IMR-90 (cell line): ENCODE data around the gene NANOG. TPM values are rescaled to one million over a fixed set of nuclear protein-coding genes. Genes with fewer than 3 reads are reported as not detected.

ENCODE experiments used
- ATAC-seq: fragments of 200-7000 bp; cut with Tn5 transposase; 2 replicates; pipeline ENCODE4 v1.9.1; 2020; ENCODE audit warnings: low read depth, mild to moderate bottlenecking, moderate library complexity
- BruUV-seq: library from RNA; stranded (reverse); fragments of 400-500 nt; replicated peaks from 2 replicates; lab custom pipeline; 2021; lab: Mats Ljungman, UMichigan
- CTCF ChIA-PET: fragments of 300-600 bp; formaldehyde crosslinking; extraction: SDS; loops from one replicate; lab custom pipeline; 2021; ENCODE audit warnings: antibody characterized with exemption; lab: Yijun Ruan, JAX
- POLR2A ChIA-PET: fragments of 300-600 bp; sonication (Branson Sonifier 250); formaldehyde crosslinking; loops from one replicate; lab custom pipeline; 2022; ENCODE audit warnings: antibody characterized with exemption; ENCODE audit not compliant: unreplicated experiment; lab: Charles Lee
- DNase-seq: peaks from one replicate; pipeline ENCODE4 v3.0.0; 2013
- H2AFZ ChIP-seq: replicated peaks from 2 replicates; pipeline ENCODE3; 2013; ENCODE audit warnings: low read length, mild to moderate bottlenecking; ENCODE audit not compliant: poor library complexity
- H2AK5ac ChIP-seq: 2 replicates; pipeline ENCODE4 v1.6.1; 2013; ENCODE audit warnings: low read depth, low read length, inconsistent platforms
- H2AK9ac ChIP-seq: replicated peaks from 2 replicates; pipeline ENCODE3; 2013; ENCODE audit warnings: mild to moderate bottlenecking, low read depth, low read length, moderate library complexity; ENCODE audit not compliant: poor library complexity
- H2BK120ac ChIP-seq: 2 replicates; pipeline ENCODE4 v1.6.1; 2013; ENCODE audit warnings: low read depth, low read length, inconsistent platforms
- H2BK15ac ChIP-seq: 3 replicates; pipeline ENCODE4 v1.6.1; 2013; ENCODE audit warnings: low read depth, low read length, inconsistent platforms
- H2BK20ac ChIP-seq: 2 replicates; pipeline ENCODE4 v1.6.1; 2013; ENCODE audit warnings: low read depth, mild to moderate bottlenecking, inconsistent platforms, low read length, moderate library complexity
- H2BK5ac ChIP-seq: 2 replicates; pipeline ENCODE4 v1.6.1; 2013; ENCODE audit warnings: mild to moderate bottlenecking, low read depth, low read length, inconsistent platforms; ENCODE audit not compliant: poor library complexity, severe bottlenecking
- H3K14ac ChIP-seq: replicated peaks from 2 replicates; pipeline ENCODE4 v1.6.1; 2013; ENCODE audit warnings: low read depth, low read length, inconsistent platforms
- H3K18ac ChIP-seq: 2 replicates; pipeline ENCODE4 v1.6.1; 2013; ENCODE audit warnings: low read depth, low read length, control low read depth
- H3K23ac ChIP-seq: 2 replicates; pipeline ENCODE4 v1.6.1; 2013; ENCODE audit warnings: low read depth, low read length, inconsistent platforms
- H3K27ac ChIP-seq: 2 replicates; pipeline ENCODE4 v1.5.1; 2013; ENCODE audit warnings: mild to moderate bottlenecking, control low read depth, low read length; ENCODE audit not compliant: insufficient read depth
- H3K27me3 ChIP-seq: 2 replicates; pipeline ENCODE4 v1.6.1; 2013; ENCODE audit warnings: low read length; ENCODE audit not compliant: control insufficient read depth, insufficient read depth
- H3K36me3 ChIP-seq: 2 replicates; pipeline ENCODE4 v1.6.1; 2013; ENCODE audit warnings: low read length, mixed read lengths; ENCODE audit not compliant: control insufficient read depth, insufficient read depth
- H3K4ac ChIP-seq: 2 replicates; pipeline ENCODE4 v1.6.1; 2013; ENCODE audit warnings: low read depth, low read length, inconsistent platforms
- H3K4me1 ChIP-seq: 2 replicates; pipeline ENCODE4 v1.6.1; 2013; ENCODE audit warnings: low read length, mixed read lengths; ENCODE audit not compliant: control insufficient read depth, insufficient read depth
- H3K4me2 ChIP-seq: 2 replicates; pipeline ENCODE4 v1.6.1; 2013; ENCODE audit warnings: low read depth, mild to moderate bottlenecking, control low read depth, low read length, moderate library complexity
- H3K4me3 ChIP-seq: 2 replicates; pipeline ENCODE4 v1.5.1; 2013; ENCODE audit warnings: low read depth, mild to moderate bottlenecking, control low read depth, low read length, moderate library complexity; ENCODE audit not compliant: insufficient read depth
- H3K56ac ChIP-seq: 2 replicates; pipeline ENCODE4 v1.6.1; 2013; ENCODE audit warnings: low read length, inconsistent platforms; ENCODE audit not compliant: insufficient read depth; ENCODE audit errors: extremely low read depth
- H3K79me1 ChIP-seq, 2 experiments: 2 replicates each; pipeline ENCODE4 v1.6.1; 2013; ENCODE audit warnings: low read length in 2 of 2, inconsistent platforms in 1 of 2, low read depth in 1 of 2
- H3K9ac ChIP-seq: 2 replicates; pipeline ENCODE4 v1.6.1; 2013; ENCODE audit warnings: low read depth, low read length, control low read depth
- H3K9me1 ChIP-seq: 2 replicates; pipeline ENCODE4 v1.6.1; 2013; ENCODE audit warnings: low read length, inconsistent platforms; ENCODE audit not compliant: insufficient read depth
- H3K9me3 ChIP-seq: 2 replicates; pipeline ENCODE4 v1.6.1; 2013; ENCODE audit warnings: low read length; ENCODE audit not compliant: control insufficient read depth, insufficient read depth
- H4K20me1 ChIP-seq: 2 replicates; pipeline ENCODE4 v1.6.1; 2013; ENCODE audit warnings: low read length, inconsistent platforms; ENCODE audit not compliant: insufficient read depth
- H4K5ac ChIP-seq: 2 replicates; pipeline ENCODE4 v1.6.1; 2013; ENCODE audit warnings: mild to moderate bottlenecking, low read depth, low read length, control low read depth
- H4K8ac ChIP-seq, 2 experiments: 2 replicates each; pipeline ENCODE4 v1.6.1; 2013; ENCODE audit warnings: low read depth in 2 of 2, low read length in 2 of 2, control low read depth in 1 of 2, inconsistent platforms in 1 of 2
- H4K91ac ChIP-seq: 2 replicates; pipeline ENCODE4 v1.6.1; 2013; ENCODE audit warnings: low read depth, low read length, inconsistent platforms; ENCODE audit not compliant: insufficient read depth
- BHLHE40 ChIP-seq: fragments of 150-350 bp; IDR thresholded peaks from 2 replicates; pipeline ENCODE4 v1.6.1; 2016; ENCODE audit warnings: mild to moderate bottlenecking, low read depth, low read length
- CEBPB ChIP-seq: IDR thresholded peaks from 2 replicates; pipeline ENCODE4 v1.6.1; 2012; ENCODE audit warnings: low read depth, low read length, improper control_type of control experiment
- CHD1 ChIP-seq: IDR thresholded peaks from 2 replicates; pipeline ENCODE4 v1.6.1; 2012; ENCODE audit warnings: low read depth, low read length, improper control_type of control experiment
- CTCF ChIP-seq: conservative IDR thresholded peaks from 2 replicates; pipeline ENCODE4 v1.5.1; 2012; ENCODE audit warnings: mild to moderate bottlenecking, low read depth, low read length, improper control_type of control experiment
- ELK1 ChIP-seq: fragments of 150-350 bp; IDR thresholded peaks from 2 replicates; pipeline ENCODE4 v1.6.1; 2016; ENCODE audit warnings: low read depth, mild to moderate bottlenecking, low read length, moderate library complexity, borderline replicate concordance
- FOS ChIP-seq: fragments of 150-350 bp; IDR thresholded peaks from 2 replicates; pipeline ENCODE4 v1.6.1; 2016; ENCODE audit warnings: low read depth, low read length
- MAFK ChIP-seq: IDR thresholded peaks from 2 replicates; pipeline ENCODE4 v1.6.1; 2012; ENCODE audit warnings: low read depth, low read length, improper control_type of control experiment
- MAZ ChIP-seq: IDR thresholded peaks from 2 replicates; pipeline ENCODE4 v1.6.1; 2012; ENCODE audit warnings: low read depth, mild to moderate bottlenecking, low read length, improper control_type of control experiment, moderate library complexity, borderline replicate concordance
- MXI1 ChIP-seq: IDR thresholded peaks from 2 replicates; pipeline ENCODE4 v1.6.1; 2012; ENCODE audit warnings: low read depth, mild to moderate bottlenecking, low read length, moderate library complexity, borderline replicate concordance
- NFE2L2 ChIP-seq: fragments of 150-350 bp; IDR thresholded peaks from 2 replicates; pipeline ENCODE4 v1.6.1; 2016; ENCODE audit warnings: low read depth, mild to moderate bottlenecking, low read length
- POLR2A ChIP-seq: IDR thresholded peaks from 2 replicates; pipeline ENCODE4 v1.6.1; 2012; ENCODE audit warnings: mild to moderate bottlenecking, low read depth, low read length
- RAD21 ChIP-seq: IDR thresholded peaks from 2 replicates; pipeline ENCODE4 v1.6.1; 2012; ENCODE audit warnings: low read length, improper control_type of control experiment
- RCOR1 ChIP-seq: IDR thresholded peaks from 2 replicates; pipeline ENCODE4 v1.6.1; 2012; ENCODE audit warnings: mild to moderate bottlenecking, low read length, improper control_type of control experiment; ENCODE audit not compliant: insufficient replicate concordance
- RFX5 ChIP-seq: IDR thresholded peaks from 2 replicates; pipeline ENCODE4 v1.8.0; 2012; ENCODE audit warnings: low read depth, mild to moderate bottlenecking, low read length, moderate library complexity
- SMC3 ChIP-seq: fragments of 150-350 bp; IDR thresholded peaks from 2 replicates; pipeline ENCODE4 v1.6.1; 2016; ENCODE audit warnings: low read depth, mild to moderate bottlenecking, antibody characterized with exemption, low read length, moderate library complexity
- USF2 ChIP-seq: fragments of 150-350 bp; IDR thresholded peaks from 2 replicates; pipeline ENCODE4 v1.6.1; 2017; ENCODE audit warnings: mild to moderate bottlenecking, antibody characterized with exemption, low read length, low read depth
- WGBS, 2 experiments: methylation state at CpG; one replicate each; pipeline versions ENCODE4 v1.1.5 to v1.1.7; 2013; ENCODE audit warnings: missing lambda C conversion rate in 2 of 2; ENCODE audit not compliant: insufficient read length in 1 of 2; ENCODE audit errors: extremely low coverage in 2 of 2; 5-methylcytosine and 5-hydroxymethylcytosine counted together
- dilution Hi-C: fragments of 300-500 bp; cut with HindIII; formaldehyde crosslinking; loops from one replicate; pipeline ENCODE4 v1.14.3; 2018; ENCODE audit warnings: low sequenced_read_pairs; ENCODE audit not compliant: unreplicated experiment
- in situ Hi-C: fragments of 300-500 bp; cut with MboI; formaldehyde crosslinking; loops from 3 replicates; pipeline ENCODE4 v1.14.3; 2019; ENCODE audit warnings: low sequenced_read_pairs, inconsistent platforms, mixed read lengths
- intact Hi-C: fragments of 100-400 bp; cut with micrococcal nuclease; formaldehyde crosslinking; loops from 2 replicates; pipeline ENCODE4 v1.10.0; 2022
- polyA plus RNA-seq, 3 experiments: library from polyadenylated mRNA; depleted of rRNA; stranded (reverse); fragments of >200 nt; gene quantifications; 2 replicates each; pipeline ENCODE4 v1.2.3, GENCODE V29; 2012; ENCODE audit warnings: low replicate concordance in 1 of 3
- total RNA-seq: library from RNA; depleted of rRNA; stranded (reverse); fragments of >200 nt; gene quantifications from 2 replicates; pipeline ENCODE4 v1.2.3, GENCODE V29; 2012

Gene NANOG
- total and polyA plus RNA-seq, 2 of the 4 experiments (the other 2 are of a cell fraction), result not detected

GRCh38 chr12:7793211-7793610, 4.0 kb downstream of the NANOG start:
- no peaks in the 10 kb centered on the region for H3K4me1 ChIP-seq
- TF ChIP-seq POLR2A (no peak), CEBPB (no peak), USF2 (no peak), CHD1 (no peak), BHLHE40 (no peak), ELK1 (no peak), RAD21 (no peak), NFE2L2 (no peak), MXI1 (no peak), MAFK (no peak), MAZ (no peak), SMC3 (no peak), RCOR1 (no peak), RFX5 (no peak), FOS (no peak), CTCF (no peak)
- ChIA-PET CTCF (no interaction called here), POLR2A (no interaction called here)
- H3K9me1 ChIP-seq, result no peaks in the 10 kb centered on the region
- no peak overlapping the region for H3K27ac ChIP-seq
- no peak overlapping the region for H3K18ac ChIP-seq
- no peaks in the 10 kb centered on the region for H4K20me1 ChIP-seq
- no peak overlapping the region for H2AFZ ChIP-seq
- H3K36me3 ChIP-seq, result no peaks in the 10 kb centered on the region
- H3K27me3 ChIP-seq, result peaks cover 3% of the 10 kb centered on the region
- H2AK9ac ChIP-seq, result no peak overlapping the region
- in situ Hi-C loops, result no loop called here
- dilution Hi-C loops, result no loop called here
- no peak overlapping the region for H3K4me3 ChIP-seq
- H4K5ac ChIP-seq, result no peak overlapping the region
- no peak overlapping the region for H4K91ac ChIP-seq
- H2BK5ac ChIP-seq, result no peak overlapping the region
- no peaks in the 10 kb centered on the region for H3K9me3 ChIP-seq
- no CpG with 5 or more reads among the region's 3 CpGs for WGBS, 2 experiments
- DNase-seq (no peak), ATAC-seq (no peak)
- H2BK120ac ChIP-seq, result no peak overlapping the region
- no peak overlapping the region for H3K9ac ChIP-seq
- no peak overlapping the region for H3K23ac ChIP-seq
- no peak overlapping the region for H2BK20ac ChIP-seq
- no peak overlapping the region for H2AK5ac ChIP-seq
- no peak overlapping the region for H3K56ac ChIP-seq
- no peak overlapping the region for H3K4me2 ChIP-seq
- no peaks in the 10 kb centered on the region for H3K79me1 ChIP-seq
- H3K14ac ChIP-seq, result no peak overlapping the region
- no peak overlapping the region for H2BK15ac ChIP-seq
- intact Hi-C loops, result no loop called here
- BruUV-seq, result no TSS peak
- no peak overlapping the region for H4K8ac ChIP-seq
- no peak overlapping the region for H3K4ac ChIP-seq
